ENCODE results near the gene CADM1.

DNA sequence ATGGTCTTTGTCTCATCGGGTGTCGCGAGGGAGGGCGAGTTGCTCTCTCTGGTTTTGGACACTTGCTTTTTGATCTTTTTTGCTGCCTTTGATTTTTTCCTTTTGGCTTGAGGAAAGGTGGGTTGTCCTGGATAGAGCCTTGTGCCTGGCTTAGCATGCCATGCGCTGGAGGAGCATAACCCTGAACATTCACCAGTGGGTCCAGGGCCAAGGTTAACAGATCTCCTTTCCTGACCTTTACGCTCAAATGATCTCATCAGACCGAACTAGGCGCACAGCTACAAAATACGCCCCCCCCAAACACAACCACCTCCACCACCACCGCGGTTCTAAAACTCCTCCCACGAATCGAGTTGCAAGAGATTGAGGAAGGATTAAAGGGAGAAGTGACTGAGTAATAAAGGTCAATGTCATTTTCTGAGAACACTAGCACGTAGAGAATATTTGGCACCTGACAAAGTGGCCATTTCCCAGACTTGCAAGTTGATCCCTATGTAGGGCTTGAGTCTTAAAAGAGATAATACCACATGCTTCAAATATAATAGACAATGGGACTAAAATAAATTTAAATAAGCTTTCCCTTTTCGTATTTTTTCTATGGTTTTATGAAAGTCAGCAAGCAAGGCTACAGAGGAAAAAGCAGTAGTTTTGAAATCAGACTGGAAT, 48.7 kb upstream of the CADM1 start:
- TF ChIP-seq GATA2 (IDR thresholded peaks at IDR 0.05; ENCODE audit: low read depth, low read length) (no peak), GATA3 (IDR thresholded peaks at IDR 0.05; ENCODE audit: low read depth, low read length) (no peak)

Data from SH-SY5Y (cell line).